ENCODE data around the gene AMELX. TPM values are rescaled to one million over a fixed set of nuclear protein-coding genes. Genes with fewer than 3 reads are reported as not detected.

The AMELX gene
- not detected in 2 replicates for polyA plus RNA-seq

GRCh38 chrX:11293113-11293512 lies at the start of gene AMELX:
TSS of gene AMELX (plus strand) at chrX:11293413. CDS start at chrX:11294789, 1,376 bp downstream.

Other genes starting within 250 kb of the AMELX start
- gene HCCS, start 182.1 kb upstream of the AMELX start, polyA plus RNA-seq = 33.7 and 43.6 TPM in 2 replicates

Measured in Purkinje cell (primary cell).